A204.1 (cell line): ENCODE data around the gene HRK.

Source experiments
- FAIRE-seq: peaks from 2 replicates; lab custom pipeline; 2012; peaks lifted over from hg19 to GRCh38; lab: Jason Lieb, UNC

HRK gene

GRCh38 chr12:116864371-116865160 lies 16.7 kb downstream of the HRK start:
- no peak for FAIRE-seq

- FAIRE-seq, result no peak
Measured at GRCh38 chr12:116863275-116863767, 17.9 kb downstream of the HRK start.

DNA sequence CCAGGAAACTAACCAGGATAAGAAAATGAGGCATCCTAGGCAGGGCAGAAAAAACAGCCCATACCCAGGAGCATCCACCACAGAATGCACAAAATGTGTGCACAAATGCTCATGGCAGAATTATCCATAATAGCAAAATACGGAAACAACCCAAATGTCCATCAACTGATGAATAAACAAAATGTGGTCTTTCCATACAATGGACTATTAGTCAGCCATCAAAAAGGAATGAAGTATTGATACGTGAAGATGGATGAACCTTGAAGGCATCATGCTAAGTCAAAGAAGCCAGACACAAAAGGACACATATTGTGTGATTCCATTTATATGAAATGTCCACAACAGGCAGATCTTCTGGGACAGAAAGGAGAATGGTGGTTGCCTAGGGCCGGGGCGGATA lies 19.1 kb downstream of the HRK start:
- FAIRE-seq, result no peak

GRCh38 chr12:116861320-116861719 lies 19.9 kb downstream of the HRK start:
- FAIRE-seq, result no peak

DNA sequence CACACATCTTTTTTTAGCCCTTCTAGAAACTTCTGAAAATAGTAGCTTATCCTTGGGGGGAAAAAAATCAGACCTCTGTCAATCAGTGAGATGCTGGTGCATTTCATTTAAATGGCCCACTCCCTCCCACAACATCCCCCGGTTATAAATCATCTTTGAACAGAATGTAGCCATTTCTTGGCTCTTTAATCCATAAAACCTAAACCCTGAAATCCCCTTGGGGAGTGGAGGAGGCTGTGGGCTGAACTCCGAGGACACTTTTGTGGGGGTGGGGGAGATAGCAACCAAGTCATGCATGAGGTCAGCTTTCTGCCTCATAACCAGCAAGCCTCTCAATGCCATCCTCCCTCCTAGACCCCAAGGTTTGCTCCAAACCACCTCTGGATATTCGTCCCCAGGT lies 21.0 kb downstream of the HRK start:
- FAIRE-seq, result no peak

GRCh38 chr12:116859079-116859478 lies 22.2 kb downstream of the HRK start:
- FAIRE-seq, result no peak

DNA sequence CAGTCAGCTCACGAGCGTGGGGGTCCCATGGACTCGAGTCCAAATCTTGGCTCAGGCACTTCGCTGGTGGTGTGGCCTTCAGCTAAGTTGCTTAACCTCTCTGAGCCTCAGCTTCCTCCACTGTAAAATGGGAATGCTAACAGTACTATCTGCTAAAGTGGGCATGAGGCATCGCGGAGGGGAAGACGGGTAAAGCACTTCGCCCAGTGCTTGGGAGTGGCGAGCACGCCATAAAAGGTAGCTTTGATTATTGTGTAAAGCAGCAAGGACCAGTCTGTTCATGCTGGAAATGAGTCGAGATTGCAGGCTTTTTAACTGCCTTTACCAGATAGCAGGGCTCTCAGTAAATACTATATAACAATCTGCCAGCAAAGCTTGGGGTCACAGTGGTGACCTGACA lies 24.5 kb downstream of the HRK start:
- no peak for FAIRE-seq

- FAIRE-seq, result no peak
Measured at GRCh38 chr12:116855744-116856470, 25.3 kb downstream of the HRK start.

- FAIRE-seq, result no peak
Measured at GRCh38 chr12:116853507-116853906, 27.7 kb downstream of the HRK start.

DNA sequence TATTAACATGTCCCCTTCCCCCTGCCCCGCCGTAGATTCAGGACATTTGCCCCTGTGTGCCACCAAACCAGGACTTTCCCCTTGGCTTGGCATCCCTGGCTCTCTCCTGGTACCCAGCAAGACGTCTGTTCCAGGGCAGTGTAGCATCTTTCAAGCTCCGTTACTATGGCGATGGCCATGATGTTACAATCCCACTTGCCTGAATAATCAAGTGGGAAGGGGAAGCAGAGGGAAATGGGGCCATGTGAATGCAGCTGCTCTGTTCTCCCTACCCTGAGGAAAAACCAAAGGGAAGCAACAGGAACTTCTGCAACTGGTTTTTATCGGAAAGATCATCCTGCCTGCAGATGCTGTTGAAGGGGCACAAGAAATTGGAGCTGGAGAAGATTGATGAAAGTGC lies 28.9 kb downstream of the HRK start:
- no peak for FAIRE-seq

DNA sequence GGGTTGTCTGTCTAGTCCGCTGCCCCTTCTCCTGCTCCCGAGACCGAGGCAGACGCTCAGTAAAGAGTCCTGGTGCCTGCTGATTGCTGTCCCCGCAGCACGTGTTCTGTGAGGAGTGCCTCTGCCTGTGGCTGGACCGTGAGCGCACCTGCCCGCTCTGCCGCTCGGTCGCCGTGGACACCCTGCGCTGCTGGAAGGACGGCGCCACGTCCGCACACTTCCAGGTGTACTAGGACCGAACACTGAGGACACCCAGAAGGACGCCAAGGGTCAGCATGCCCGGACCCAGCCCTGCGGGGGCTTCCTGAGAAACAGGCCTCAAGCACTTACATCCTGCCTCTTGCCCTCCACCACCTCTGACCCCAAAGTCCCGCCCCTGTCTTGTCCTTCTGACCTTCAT lies 32.0 kb downstream of the HRK start:
- FAIRE-seq, result no peak

- no peak for FAIRE-seq
Measured at GRCh38 chr12:116843085-116843484, 38.2 kb downstream of the HRK start.

GRCh38 chr12:116839287-116839830 lies 41.9 kb downstream of the HRK start:
- no peak for FAIRE-seq

DNA sequence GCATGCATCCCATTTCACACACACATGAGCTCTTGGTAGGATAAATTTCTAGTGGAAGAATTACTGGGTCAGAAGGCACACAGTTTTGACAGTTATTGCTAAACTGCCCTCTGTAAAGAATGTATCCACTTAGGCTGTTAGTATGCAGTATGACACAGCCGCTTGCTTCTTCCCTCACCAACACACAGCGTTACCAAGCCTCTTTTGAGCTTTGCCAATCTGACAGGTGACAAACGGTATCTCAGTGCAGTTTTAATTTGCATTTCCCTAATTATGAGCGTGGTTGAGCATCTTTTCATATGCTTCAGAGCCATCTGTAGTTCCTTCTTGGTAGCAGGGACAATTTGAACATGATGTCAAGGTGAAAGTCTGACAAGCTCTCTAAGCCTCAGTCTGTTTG lies 42.9 kb downstream of the HRK start:
- no peak for FAIRE-seq

GRCh38 chr12:116837097-116837496 lies 44.1 kb downstream of the HRK start:
- no peak for FAIRE-seq

- FAIRE-seq, result no peak
Measured at GRCh38 chr12:116835484-116835883, 45.8 kb downstream of the HRK start.

DNA sequence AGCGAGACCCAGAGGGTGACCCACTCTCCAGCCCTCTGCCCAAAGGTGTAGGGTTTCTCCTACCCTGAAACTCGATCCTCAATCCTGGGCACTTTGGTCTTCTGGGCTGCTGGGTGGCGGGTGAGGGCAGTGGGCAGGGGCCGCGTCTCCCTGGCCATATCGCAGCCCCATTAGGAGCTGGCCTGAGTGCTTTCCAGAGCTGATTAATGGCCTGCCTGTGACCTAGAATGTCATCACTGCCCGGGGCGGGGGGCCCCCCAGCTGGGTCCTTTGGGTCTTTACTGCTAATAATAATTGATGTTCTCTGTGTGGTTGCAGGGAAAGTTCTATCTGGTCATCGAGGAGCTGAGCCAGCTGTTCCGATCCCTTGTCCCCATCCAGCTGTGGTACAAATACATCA lies 47.8 kb downstream of the HRK start:
- no peak for FAIRE-seq

DNA sequence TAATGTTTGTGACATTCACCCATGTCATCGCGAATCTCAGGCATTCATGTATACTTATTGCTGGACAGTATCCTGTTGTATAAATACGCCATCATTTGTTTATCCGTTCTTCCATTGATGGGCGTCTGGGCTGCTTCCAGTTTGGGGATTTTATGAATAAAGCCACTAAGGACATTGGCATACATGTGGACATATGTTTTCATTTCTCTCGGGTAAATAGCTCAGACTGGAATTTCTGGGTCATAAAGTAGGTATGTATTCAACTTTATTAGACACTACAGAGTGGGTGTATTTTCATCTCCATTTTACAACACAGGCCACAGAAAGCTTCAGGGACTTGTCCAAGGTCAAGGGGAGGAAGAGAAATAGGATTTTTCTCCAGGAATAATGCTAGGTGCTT lies 48.9 kb downstream of the HRK start:
- no peak for FAIRE-seq

DNA sequence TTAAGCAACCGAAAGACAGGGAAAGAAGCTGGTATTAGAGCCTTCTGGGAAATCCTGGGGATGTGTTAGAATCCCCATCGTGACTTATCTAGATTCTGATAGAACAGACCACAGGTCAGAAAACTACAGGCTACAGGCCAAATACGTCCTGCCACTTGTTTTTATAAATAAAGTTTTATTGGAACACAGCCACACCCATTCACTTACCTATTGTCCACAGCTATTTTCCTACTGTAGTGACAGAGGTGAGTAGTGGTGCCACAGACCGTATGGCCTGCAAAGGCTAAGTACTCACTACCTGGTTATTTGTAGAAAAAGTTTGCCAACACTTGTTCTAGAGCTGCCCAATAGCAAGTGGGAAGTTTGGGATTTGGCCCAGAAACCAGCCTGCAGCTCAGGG lies 53.8 kb downstream of the HRK start:
- FAIRE-seq, result no peak

GRCh38 chr12:116821291-116821690 lies 60.0 kb downstream of the HRK start:
- FAIRE-seq, result no peak

DNA sequence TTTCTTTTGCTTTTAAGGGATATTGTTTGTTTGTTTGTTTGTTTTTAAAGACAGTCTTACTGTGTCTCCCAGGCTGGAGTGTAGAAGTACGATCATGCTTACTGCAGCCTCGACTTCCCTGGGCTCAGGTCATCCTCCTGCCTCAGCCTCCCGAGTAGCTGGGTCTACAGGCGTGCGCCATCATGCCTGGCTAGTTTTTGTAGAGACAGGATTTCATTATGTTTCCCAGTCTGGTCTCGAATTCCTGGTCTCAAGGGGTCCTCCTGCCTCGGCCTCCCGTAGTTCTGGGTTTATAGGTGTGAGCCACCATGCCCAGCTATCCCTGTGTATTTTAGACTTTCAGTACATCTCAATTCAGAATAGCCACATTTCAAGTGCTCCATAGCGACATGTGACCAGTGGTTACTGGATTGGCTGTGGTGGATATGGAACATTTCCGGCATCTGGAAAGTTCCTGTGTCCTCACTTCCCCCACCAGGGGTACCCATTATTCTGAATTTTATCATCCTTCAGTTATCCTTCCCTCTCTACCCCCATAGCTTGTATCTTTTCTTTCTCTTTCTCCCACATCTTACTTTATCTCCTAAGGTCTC lies 61.1 kb downstream of the HRK start:
- FAIRE-seq, result no peak

- no peak for FAIRE-seq
Measured at GRCh38 chr12:116818948-116819832, 62.1 kb downstream of the HRK start.
